GM12873 (cell line): ENCODE measurements around the gene CHDH.

Experiments
- TF ChIP-seq, protein P1 (sequence below): IDR thresholded peaks from 2 replicates; pipeline ENCODE4 v1.5.1; 2012; ENCODE audit warnings: low read depth, mild to moderate bottlenecking, moderate library complexity, low read length, control low read depth; ENCODE audit not compliant: insufficient read depth; ENCODE audit errors: missing control alignments

The CHDH gene, protein sequence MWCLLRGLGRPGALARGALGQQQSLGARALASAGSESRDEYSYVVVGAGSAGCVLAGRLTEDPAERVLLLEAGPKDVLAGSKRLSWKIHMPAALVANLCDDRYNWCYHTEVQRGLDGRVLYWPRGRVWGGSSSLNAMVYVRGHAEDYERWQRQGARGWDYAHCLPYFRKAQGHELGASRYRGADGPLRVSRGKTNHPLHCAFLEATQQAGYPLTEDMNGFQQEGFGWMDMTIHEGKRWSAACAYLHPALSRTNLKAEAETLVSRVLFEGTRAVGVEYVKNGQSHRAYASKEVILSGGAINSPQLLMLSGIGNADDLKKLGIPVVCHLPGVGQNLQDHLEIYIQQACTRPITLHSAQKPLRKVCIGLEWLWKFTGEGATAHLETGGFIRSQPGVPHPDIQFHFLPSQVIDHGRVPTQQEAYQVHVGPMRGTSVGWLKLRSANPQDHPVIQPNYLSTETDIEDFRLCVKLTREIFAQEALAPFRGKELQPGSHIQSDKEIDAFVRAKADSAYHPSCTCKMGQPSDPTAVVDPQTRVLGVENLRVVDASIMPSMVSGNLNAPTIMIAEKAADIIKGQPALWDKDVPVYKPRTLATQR

DNA sequence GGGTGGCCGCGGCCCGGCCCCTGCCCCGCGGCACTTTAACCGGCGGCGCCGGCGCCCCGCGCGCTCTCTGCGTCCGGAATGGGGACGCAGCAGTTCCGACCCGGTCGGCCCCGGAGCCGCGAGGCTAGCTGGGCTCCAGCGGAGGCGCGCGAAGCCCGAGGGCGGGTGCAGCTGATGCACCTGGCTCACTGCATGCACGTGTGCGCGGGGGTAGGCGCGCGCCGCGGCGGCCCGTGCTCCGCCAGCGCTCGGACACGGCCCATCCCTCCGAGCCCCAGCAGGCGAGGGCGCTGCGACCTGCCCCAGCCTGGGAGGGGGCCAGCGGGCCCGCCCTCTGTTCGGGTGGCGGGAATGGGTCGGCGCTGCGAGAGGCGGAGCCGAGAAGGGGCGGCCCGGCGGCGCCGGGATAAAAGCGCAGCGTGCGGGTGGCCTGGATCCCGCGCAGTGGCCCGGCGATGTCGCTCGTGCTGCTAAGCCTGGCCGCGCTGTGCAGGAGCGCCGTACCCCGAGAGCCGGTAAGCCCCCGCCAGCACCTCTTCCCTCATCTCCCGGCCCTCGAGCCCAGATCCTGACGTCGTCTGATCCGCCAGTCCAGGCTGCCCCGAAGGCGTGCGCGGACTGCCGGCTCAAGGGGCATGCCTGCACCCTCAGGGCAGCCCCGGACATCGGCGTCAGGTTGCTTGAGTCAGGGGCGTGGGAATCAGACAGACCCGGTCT, at the start of gene CHDH, which contains the start of gene IL17RB:
TSS of gene CHDH (minus strand) at position 286 of the 717 bp plus-strand sequence. CDS start 22,411 bp downstream, outside the sequence.
TSS of gene IL17RB (plus strand) at position 435 of the 717 bp plus-strand sequence. CDS start at position 456, 21 bp downstream.
- TF ChIP-seq, protein P1, sequence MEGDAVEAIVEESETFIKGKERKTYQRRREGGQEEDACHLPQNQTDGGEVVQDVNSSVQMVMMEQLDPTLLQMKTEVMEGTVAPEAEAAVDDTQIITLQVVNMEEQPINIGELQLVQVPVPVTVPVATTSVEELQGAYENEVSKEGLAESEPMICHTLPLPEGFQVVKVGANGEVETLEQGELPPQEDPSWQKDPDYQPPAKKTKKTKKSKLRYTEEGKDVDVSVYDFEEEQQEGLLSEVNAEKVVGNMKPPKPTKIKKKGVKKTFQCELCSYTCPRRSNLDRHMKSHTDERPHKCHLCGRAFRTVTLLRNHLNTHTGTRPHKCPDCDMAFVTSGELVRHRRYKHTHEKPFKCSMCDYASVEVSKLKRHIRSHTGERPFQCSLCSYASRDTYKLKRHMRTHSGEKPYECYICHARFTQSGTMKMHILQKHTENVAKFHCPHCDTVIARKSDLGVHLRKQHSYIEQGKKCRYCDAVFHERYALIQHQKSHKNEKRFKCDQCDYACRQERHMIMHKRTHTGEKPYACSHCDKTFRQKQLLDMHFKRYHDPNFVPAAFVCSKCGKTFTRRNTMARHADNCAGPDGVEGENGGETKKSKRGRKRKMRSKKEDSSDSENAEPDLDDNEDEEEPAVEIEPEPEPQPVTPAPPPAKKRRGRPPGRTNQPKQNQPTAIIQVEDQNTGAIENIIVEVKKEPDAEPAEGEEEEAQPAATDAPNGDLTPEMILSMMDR: no peak

DNA sequence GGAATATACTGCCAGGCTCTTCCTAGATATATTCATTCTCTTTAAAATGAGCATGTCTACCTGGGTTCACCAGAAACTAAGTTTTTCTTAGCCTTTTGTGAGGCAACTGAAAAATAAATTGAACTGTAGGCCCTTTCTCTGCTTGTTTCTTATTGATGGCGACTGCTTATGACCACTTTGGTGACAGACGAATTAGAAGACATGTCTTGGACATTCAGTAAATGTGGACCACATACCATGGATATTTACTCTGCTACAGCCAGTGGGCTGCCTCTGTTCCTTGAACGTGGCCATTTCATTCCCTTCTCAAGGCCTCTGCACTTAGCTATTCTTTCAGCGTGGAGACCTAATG, 46.0 kb upstream of the CHDH start:
- TF ChIP-seq, protein P1: no peak

DNA sequence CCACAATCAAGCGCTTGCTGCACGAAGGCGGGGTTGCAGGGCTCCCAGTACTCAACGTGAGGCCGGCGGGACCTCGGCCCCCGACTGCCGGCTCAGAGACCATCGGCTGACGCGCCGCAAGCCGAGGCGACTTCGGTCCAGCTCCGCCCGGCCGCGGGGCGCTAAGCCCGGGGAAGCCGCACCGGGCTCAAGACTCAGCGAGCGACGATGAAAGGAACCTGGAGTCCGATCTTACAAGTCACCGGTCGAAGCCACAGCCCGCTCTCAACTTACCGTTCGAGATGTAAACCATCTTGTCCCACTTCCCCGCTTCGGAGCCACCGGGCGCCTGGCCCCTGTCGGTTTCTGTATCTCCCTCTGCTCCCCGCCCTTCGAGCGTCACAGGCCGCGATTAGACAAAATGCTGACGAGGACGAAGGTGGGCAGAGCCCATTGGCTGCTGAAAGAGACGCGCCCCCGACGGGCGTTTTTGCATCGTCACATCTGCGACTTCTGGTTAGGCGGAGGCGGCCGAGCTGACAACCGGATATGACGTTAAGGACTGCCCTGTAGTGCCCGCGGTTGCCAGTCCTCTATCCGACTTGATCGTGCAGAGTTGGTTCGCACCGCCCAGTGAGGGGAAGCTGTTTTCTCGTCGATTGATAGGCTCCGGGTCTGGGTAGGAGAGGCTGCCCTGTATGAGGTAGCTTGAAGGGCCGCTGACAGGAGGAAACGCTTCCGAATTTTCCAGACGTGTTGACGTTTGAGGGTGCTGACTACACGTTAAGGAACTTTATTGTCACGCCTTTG, 45.5 kb upstream of the CHDH start, which contains the start of gene SELENOK:
TSS of gene SELENOK (minus strand) at position 363 of the 789 bp plus-strand sequence.
- TF ChIP-seq, protein P1: no peak

DNA sequence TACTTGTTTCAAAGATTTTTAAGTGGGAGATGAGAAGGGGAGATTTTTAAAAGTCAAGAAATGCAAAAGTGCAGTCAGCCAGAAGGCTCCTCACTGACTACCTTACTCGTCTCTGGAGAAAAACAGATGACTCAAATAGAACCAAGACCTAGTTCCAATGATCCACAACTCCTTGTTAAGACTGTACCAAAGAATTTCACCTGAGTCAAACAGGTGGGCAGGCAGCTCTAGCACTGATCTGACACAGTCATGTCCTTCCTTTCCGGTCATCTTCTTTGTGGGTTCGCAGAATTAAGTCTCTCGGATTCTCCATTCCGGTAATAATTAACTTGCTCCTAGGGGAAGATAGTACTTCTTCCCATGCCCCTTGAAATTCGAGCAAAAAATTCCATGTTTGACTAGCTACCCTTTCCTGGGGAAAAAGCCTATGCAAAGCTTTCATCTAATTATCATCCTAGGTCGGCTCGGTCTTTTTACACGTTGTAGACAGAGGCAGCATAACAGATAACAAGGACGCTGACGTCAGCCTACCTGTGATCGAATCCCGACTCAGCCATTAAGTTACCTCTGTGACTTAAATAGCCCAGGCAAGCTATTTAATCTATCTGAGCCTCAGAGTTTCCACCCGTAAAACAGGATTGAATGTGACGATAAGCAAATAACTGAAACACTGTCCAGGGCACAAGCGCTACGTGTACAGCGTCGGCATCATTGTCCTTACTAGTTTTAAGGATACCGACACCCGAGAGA, 44.7 kb upstream of the CHDH start:
- TF ChIP-seq, protein P1: no peak

DNA sequence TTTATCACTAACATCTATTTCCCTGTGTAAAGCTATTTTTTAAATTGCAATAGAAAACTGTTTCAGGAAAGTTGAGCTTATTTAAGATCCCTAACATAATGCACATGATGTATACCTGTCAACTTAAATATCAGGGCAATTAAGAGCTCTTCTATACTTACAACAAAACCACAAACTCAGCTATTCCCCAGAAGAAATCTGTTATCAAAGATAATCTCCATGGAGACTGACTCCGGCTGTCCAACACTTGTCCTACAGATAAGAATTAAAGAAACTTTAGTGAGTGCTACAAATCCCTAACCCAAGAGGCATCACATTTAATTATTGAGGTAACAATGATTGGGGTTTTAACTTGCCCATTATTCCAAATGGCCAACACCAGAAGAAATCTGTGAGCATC, 42.0 kb upstream of the CHDH start:
- TF ChIP-seq, protein P1: no peak

DNA sequence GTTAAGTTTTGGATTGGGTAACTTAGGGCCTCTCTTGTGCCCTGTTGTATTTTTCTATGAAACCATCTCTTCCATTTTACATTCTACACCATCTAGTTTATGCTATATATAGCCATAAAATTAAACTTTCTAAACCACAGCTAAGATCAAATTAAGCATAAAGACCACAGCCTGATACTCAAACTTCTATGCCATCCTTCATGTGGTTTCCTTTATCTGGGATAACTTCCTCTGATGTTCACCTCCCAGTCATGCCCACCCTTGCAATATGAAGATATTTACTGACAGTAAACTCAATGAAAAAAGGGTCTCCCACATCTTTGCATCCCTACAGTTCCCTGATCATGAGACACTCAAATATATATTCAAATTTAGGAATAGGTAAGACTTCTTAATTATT, 41.2 kb upstream of the CHDH start:
- TF ChIP-seq, protein P1: no peak
